ENCODE data around the gene STIM2.

Gene STIM2

GRCh38 chr4:27040356-27040755 is 179.7 kb downstream of the STIM2 start:
- no peak for DNase-seq (ENCODE audit: low read depth)

- DNase-seq (ENCODE audit: low read depth) = no peak
Measured at GRCh38 chr4:27042411-27042810, 181.8 kb downstream of the STIM2 start.

- no peak for DNase-seq (ENCODE audit: low read depth)
Measured at GRCh38 chr4:27043200-27043599, 182.6 kb downstream of the STIM2 start.

- no peak for DNase-seq (ENCODE audit: low read depth)
Measured at GRCh38 chr4:27046851-27047250, 186.2 kb downstream of the STIM2 start.

GRCh38 chr4:27048429-27049238 is 188.0 kb downstream of the STIM2 start:
- DNase-seq (ENCODE audit: low read depth) = peak; percentile 59

- no peak for DNase-seq (ENCODE audit: low read depth)
Measured at GRCh38 chr4:27049239-27049829, 188.7 kb downstream of the STIM2 start.

- DNase-seq (ENCODE audit: low read depth) = no peak
Measured at GRCh38 chr4:27050731-27051130, 190.1 kb downstream of the STIM2 start.

- DNase-seq (ENCODE audit: low read depth) = no peak
Measured at GRCh38 chr4:27055221-27055760, 194.7 kb downstream of the STIM2 start.

GRCh38 chr4:27056281-27056680 is 195.6 kb downstream of the STIM2 start:
- no peak for DNase-seq (ENCODE audit: low read depth)

- DNase-seq (ENCODE audit: low read depth) = no peak
Measured at GRCh38 chr4:27057053-27057452, 196.4 kb downstream of the STIM2 start.

GRCh38 chr4:27057662-27058061 is 197.0 kb downstream of the STIM2 start:
- no peak for DNase-seq (ENCODE audit: low read depth)

- DNase-seq (ENCODE audit: low read depth) = no peak
Measured at GRCh38 chr4:27058819-27059406, 198.3 kb downstream of the STIM2 start.

GRCh38 chr4:27059446-27059845 is 198.8 kb downstream of the STIM2 start:
- DNase-seq (ENCODE audit: low read depth) = no peak

GRCh38 chr4:27062256-27062655 is 201.6 kb downstream of the STIM2 start:
- DNase-seq (ENCODE audit: low read depth) = no peak

GRCh38 chr4:27066591-27066990 is 205.9 kb downstream of the STIM2 start:
- no peak for DNase-seq (ENCODE audit: low read depth)

- DNase-seq (ENCODE audit: low read depth) = no peak
Measured at GRCh38 chr4:27068151-27068867, 207.7 kb downstream of the STIM2 start.
